ENCODE measurements around the gene MAG.
A peak's percentile ranks its signal among the peaks of the same experiment; 100 is the strongest.

The MAG gene

DNA sequence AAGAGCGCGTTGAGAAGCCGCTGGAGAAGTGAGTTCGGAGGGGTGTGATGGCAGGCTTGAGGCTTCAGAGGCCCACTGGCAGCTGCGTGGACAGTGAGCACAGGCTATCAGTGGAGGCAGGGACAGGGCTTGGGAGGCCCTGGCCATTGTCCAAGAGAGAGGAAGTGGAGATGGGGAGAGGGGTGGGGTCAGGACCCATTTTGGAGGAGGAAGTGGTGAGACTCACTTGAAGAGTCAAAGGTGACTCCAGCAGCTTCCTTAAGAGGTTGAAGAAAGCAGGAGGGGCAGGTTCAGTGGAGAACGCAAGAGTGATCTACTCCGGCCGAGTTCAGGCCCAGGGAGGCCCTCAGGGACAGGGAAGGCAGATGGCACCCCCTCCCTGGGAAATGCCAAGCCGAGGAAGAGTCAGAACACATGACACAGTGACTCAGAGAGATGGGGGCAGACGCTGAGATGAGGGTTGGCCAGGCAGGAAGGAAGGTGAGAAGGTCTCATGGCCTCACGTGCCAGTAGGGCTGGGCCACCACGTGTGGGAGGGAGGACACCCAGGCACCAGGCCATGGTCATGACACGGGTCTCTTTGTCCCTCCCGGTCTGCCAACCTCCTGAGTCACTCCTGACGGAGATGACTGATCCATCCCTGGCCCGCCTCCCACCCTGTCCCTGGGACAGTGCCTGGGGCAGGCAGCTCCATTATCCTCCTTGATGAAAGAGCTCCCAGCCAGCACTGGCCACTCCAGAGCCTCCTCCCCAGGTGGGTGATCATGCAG, 26.9 kb downstream of the MAG start:
- DNase-seq (ENCODE audit: low read depth), result peak; percentile 96

DNA sequence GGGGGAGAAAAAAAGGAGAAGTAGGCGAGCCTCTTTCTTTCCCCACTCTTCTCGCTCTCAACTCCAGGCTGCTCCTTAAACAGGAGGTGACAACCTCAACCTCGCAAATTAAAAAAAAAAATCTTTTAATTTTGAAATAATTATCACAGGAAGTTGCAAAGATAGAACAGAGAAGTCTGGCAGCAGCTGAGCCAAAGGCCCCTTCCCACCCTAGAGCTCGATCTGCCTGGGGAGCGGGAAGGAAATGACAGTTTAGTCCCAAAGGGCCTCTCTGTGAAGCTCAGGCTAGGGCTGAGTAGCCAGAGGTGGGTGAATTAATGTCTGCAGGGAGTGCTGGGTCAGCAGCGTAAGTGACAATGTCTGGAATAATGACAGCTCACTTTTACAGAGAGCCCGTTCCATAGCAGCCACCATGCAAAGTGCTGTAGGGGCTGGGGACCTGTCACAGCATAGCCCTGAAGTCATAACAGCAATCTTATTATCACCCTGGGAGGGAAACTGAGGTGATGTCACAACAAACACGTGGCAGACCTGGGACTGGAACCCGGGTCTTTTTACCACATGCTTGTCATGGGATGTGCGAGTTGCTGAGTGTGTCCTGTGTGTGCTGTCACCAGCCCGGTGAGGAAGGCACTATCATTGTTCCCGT, 28.2 kb downstream of the MAG start:
- DNase-seq (ENCODE audit: low read depth), result no peak

DNA sequence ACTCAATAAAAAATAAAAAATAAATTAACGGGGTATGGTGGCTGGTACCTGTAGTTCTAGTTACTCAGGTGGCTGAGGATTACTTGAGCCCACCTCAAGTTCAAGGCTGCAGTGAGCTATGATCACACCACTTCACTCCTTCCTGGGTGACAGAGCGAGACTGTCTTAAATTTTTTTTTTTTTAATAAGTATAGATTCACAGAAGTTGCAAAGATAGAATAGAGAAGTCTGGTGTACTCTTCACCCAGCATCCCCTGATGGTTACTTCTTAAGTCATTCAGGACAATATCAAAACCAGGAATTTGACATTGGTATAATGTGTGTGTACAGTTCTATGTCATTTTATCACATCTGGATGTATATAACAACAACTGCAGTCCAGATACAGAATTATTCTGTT, 29.3 kb downstream of the MAG start:
- no peak for DNase-seq (ENCODE audit: low read depth)

DNA sequence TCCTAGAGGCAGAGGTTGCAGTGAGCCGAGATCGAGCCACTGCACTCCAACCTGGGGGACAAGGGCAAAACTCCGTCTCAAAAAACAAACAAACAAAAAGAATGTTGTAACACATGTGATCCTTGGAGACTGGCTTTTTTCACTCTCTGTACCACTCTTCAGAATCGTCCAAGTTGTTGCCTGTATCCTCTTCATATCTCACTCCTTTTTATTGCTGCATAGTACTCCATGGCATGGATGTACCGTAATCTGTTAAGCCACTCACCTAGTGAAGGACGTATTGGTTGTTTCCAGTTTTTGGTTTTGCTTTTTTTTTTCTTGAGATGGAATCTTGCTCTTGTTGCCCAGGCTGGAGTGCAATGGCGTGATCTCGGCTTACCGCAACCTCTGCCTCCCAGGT, 30.1 kb downstream of the MAG start:
- no peak for DNase-seq (ENCODE audit: low read depth)

DNA sequence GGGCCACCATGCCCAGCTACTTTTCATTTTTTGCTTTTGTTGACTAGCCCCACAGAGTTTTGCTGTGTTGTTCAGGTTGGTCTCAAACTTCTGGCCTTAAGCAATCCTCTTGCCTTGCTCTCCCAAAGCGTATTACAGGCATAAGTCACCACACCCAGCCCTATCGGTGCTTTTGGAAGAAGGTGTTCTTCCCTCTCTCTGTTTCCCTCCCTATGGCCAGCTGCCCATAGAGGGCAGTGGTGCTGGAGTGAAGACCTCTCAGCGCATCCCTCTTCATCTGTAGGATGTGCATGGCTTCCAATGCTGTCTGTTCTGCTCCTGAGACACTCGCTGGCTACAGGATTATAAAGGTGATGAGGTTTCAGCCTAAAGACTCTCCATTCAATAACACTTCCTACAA, 35.7 kb downstream of the MAG start:
- DNase-seq (ENCODE audit: low read depth), result no peak

DNA sequence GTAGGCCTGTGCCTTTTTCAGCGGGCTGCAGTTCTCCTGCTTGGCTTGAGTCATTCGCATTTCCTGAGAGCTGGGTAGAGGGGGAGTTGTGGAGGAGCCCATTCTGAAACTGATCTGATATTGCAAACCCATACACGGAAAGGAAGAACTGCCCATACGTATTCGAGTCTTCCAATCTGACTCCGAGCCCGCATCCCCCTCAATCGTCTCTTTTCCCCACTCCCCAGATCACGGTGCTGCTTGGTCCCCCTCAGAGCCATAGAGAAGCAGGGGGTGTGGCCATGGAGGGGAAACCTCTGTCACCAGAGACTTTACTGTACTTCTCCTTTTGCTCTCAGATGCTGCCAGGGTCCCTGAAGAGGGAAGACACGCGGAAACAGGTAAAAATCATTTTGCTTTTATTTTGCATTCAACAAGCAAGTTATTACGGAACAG, 36.9 kb downstream of the MAG start, which contains the start of gene CD22:
TSS of gene CD22 (plus strand) at position 337 of the 435 bp plus-strand sequence. CDS start 2,854 bp downstream, outside the sequence.
- no peak for DNase-seq (ENCODE audit: low read depth)

DNA sequence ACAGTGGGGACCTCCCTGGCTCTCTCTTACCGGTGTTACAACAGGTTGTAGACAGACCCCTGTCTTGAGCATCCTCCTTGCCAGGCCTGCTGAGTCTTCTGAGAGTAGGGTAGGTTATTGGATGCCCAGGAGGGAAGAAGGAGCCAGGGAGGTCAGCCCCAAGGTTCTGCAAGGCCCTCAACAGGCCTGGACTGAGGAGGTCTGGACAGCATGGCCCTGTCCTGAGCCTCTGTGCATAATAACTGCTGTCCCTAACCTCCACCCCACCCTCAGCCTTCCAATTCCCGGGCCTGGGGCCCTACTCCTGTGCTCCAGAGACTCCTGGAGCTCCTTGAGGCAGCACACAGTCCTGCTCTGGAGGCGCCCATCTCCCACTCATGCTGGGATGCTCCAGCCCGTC, 37.4 kb downstream of the MAG start:
- DNase-seq (ENCODE audit: low read depth), result no peak

DNA sequence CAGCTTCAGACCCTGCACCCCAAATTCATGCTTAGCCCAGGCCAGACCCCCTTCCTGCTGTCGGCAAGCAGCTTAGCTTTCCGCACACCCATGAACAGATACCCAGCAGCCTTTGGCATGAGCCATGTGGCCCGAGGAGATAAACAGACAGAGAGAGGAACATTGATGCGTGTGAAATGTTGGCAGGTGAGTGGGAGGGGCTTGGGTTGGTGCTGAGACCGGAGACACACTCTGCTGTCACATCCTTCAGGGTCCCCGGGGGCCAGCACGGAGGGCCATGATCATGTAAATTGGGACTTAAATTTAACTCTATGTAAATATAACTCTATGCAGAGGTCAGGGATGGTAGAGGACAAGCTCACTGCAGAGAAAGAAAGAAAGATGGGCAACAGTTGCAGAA, 38.5 kb downstream of the MAG start:
- no peak for DNase-seq (ENCODE audit: low read depth)

DNA sequence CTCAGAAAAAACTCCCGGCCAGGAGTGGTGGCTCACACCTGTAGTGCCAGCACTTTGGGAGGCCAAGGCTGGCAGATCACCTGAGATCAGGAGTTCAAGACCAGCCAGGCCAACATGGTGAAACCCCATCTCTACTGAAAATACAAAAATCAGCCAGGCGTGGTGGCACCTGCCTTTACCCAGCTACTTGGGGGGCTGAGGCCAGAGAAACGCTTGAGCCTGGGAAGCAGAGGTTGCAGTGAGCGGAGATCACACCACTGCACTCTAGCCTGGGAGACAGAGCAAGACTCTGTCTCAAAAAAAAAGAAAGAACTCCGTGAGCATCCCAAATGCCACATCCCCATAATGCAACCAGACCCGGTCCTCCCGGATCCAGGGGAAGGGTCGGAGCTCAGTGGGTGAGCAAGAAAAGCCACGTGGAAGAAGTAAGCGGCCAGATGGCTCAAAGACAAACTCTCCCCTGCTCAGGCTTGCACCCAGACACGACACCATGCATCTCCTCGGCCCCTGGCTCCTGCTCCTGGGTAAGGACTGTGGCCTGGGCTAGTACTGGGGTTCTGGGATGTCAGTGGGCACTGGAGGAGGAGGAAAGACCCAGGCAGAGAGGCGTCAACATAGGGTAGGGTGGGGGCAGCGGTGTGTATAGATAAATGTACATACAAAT, 39.7 kb downstream of the MAG start:
- DNase-seq (ENCODE audit: low read depth), result no peak

DNA sequence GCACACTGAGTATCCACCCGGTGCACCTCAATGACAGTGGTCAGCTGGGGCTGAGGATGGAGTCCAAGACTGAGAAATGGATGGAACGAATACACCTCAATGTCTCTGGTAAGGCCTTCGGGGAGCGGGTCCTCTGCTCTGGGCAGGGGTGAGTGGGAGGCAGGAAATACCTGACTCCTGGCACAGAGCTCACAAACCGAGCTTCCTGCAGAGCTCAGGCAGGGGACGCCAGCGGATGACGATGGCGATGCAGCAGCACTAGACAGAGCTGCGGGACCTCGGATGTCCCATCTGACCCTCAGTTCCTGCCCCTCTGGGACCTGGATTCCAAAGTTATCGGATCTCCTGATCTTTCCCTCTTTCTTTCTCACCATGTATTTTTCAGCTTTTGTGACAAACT, 40.9 kb downstream of the MAG start:
- DNase-seq (ENCODE audit: low read depth), result no peak

DNA sequence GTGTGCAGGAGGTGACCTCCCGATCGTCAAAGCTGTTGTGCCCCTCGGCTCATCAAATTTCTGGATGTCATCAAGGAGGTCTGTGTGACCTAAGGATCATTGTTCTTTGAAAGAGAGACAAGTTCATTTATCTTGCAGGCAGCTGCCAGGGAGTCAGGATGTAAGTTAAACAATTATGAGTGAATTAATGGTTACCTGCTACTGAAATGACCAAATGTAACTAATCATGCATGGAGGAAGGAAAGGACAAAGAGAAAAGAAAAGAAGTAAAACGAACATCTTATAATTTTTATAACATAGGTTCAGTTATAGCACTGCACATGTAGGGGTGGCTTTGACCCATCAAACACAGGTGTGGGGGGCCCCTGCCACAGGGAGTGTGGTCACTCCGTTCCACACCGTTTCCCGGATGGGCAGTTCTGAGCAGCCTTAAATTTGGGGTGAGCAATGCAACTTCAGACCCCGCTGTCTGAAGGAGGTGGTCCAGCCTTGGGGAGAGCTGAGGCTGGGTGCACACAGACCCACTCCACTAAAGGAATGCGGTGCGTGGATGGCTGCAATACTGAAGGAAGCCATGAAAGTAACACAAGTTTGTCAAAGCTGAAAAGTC, 42.3 kb downstream of the MAG start:
- no peak for DNase-seq (ENCODE audit: low read depth)

DNA sequence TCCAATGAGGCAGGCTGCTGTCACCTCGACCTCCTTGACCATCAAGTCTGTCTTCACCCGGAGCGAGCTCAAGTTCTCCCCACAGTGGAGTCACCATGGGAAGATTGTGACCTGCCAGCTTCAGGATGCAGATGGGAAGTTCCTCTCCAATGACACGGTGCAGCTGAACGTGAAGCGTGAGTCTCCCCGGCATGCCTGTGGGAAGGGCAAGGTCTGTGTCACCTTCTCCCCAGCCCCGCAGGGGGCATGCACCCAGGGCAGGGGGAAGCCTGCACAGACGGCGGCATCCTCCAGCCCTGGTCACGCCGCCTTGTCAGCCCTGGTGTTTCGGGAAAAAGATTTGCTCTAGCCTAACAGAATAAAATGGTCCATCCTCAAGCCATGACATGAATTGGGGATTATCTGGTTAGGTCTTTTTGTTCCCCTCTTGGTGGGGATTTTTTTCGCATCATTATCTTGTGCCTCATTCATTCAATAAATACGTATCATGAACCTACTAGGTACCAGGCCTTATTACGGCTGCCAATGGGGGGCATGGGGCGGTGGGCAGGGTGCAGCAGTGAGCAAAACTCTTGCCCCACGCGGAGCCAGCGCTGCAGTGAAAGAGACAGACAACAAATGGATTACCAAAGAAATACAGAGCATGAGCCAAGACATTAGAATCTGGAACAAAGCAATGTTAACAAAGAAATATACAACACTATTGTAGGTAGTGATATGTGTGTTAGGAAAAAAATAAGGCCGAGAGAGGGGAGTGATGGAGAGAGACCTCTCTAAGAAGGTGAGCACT, 44.4 kb downstream of the MAG start:
- no peak for DNase-seq (ENCODE audit: low read depth)

DNA sequence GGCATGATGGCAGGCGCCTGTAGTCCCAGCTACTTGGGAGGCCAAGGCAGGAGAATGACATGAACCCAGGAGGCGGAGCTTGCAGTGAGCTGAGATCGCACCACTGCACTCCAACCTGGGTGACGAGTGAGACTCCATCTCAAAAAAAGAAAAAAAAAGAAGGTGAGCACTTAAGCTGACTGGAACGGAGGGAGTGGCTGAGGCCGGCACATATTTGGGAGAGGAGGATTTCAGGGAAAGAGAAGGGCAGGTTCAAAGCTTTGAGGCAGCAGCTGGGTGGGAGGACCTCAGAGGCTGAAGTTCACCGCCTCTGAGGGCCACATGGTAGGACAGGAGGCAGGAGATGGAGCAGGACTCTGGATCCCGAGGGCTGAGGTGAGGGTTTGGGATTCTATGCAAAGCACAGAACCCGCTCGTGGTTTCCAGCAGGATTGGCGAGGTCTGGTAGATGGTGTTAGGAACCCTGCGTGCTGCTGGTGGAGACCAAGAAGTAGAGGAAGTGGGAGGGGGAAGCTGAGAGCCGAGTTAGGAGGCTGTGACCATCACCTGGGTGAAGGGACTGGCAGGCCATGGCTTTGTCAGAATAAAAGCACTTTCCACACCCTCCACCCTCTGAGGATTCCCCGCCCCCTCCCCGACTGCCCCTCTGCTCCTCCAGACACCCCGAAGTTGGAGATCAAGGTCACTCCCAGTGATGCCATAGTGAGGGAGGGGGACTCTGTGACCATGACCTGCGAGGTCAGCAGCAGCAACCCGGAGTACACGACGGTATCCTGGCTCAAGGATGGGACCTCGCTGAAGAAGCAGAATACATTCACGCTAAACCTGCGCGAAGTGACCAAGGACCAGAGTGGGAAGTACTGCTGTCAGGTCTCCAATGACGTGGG, 45.4 kb downstream of the MAG start:
- no peak for DNase-seq (ENCODE audit: low read depth)

DNA sequence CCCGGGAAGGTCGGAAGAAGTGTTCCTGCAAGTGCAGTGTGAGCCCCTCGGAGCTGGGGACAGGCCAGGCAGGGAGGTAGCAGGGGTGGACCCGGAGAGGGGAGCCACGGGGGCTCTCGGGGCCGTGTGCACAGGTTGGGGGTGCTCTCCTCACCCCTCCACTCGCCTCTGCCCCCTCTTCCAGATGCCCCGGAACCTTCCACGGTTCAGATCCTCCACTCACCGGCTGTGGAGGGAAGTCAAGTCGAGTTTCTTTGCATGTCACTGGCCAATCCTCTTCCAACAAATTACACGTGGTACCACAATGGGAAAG, 46.0 kb downstream of the MAG start:
- DNase-seq (ENCODE audit: low read depth), result no peak

DNA sequence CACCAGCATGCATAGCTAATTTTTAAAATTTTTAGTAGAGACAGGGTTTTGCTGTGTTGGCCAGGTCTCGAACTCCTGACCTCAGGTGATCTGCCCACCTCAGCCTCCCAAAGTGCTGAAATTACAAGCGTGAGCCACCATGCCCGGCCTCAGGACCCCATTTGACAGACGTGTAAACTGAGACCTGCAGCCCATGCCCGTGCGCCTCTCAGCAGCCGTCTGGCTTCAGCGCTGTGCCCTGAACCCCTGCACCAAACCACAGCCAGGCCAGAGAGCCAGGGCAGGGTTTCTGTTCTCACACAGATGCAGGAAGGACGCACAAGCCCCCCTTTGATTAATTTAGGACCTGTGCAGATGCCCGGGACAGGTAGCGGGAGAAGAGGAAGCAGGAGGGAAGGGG, 48.5 kb downstream of the MAG start:
- no peak for DNase-seq (ENCODE audit: low read depth)

DNA sequence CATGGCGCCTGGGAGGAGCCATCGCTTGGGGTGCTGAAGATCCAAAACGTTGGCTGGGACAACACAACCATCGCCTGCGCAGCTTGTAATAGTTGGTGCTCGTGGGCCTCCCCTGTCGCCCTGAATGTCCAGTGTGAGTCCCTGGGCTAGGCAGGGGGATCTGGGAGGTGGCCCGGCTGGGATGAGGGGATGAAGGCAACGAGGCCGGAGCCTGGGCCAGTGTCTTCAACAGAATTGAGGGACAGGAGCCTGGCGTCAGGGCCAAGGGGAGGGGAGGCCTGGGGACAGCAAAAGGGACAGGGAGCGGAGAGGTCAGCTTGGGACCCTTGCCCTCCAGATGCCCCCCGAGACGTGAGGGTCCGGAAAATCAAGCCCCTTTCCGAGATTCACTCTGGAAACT, 49.0 kb downstream of the MAG start:
- no peak for DNase-seq (ENCODE audit: low read depth)

DNA sequence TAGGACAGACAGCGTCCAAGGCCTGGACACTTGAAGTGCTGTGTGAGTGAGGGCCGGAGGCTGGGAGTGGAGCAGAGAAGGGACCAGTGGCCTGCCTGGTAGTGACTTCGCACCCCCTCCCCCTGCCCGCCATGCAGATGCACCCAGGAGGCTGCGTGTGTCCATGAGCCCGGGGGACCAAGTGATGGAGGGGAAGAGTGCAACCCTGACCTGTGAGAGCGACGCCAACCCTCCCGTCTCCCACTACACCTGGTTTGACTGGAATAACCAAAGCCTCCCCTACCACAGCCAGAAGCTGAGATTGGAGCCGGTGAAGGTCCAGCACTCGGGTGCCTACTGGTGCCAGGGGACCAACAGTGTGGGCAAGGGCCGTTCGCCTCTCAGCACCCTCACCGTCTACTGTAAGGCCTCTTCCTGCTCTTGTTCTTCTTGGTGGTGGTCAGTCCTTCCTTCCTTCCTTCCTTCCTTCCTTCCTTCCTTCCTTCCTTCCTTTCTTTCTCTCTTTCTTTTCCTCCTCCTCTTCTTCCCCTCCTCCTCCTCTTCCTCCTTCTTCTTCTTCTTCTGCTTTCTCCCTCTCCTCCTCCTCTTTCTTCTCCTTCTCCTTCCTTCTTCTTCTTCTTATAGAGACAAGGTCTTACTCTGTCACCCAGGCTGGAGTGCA, 49.7 kb downstream of the MAG start:
- DNase-seq (ENCODE audit: low read depth), result no peak

DNA sequence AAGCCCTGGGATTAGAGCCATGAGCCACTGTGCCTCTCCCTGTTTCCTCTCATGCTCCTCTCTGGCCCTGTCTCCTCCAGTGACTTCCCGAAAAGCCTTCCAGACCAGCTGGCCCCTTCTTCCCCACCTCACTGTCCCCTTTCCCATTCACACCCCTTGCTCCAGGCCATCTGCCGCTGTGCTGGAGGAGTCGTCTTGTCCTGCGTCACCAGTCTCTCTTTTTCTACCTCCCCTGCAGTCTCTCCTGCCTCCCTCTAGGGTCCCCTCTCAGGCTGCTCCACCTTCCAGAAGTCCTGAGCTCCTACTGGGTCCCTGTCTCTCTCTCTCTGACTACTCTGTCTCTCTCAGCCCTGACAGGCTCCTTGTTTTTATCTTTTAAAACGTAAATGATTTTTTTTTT, 50.5 kb downstream of the MAG start:
- no peak for DNase-seq (ENCODE audit: low read depth)

DNA sequence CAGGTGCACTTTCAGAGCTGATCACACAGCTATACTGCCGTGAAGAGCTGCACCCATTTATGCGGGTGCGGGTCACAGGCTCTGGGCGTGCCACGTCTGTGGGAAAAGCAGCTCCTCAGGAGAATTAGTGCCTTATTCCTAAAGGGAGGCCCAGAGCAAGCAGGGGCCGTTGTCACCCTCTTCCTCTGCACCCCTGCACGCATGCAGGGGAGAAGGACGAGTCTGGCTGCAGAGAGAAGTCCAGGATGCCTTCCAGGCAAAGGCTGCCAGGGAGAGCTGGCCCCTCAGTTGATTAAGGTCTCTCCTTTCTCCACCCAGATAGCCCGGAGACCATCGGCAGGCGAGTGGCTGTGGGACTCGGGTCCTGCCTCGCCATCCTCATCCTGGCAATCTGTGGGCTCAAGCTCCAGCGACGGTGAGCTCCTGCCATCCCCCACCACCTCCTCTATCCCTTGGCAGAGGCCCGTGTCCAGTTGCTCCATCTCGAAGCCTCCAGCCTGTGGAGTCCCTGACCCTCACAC, 52.6 kb downstream of the MAG start:
- no peak for DNase-seq (ENCODE audit: low read depth)

DNA sequence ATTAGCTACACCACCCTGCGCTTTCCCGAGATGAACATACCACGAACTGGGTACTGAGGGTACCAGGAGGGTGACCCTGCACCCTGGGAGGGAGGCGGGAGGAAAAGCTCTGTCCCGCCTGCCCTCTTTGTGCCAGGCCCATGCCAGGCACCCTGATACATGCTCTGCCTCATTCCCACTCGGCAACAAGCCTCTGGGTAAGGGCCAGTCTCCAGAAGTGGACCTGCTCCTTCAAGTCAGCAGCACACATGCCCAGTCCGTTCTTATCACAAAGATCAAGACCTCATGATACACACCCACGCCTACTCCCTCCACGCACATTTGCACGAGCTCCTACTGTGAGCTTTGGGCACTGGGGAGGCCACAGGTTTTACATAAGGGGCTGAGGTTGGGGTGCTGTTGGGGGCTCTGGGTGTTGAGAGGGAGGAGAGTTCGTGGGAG, 53.7 kb downstream of the MAG start:
- DNase-seq (ENCODE audit: low read depth), result no peak

All from ELR (cell line).